ENCODE measurements around the gene WSCD1.

The WSCD1 gene

DNA sequence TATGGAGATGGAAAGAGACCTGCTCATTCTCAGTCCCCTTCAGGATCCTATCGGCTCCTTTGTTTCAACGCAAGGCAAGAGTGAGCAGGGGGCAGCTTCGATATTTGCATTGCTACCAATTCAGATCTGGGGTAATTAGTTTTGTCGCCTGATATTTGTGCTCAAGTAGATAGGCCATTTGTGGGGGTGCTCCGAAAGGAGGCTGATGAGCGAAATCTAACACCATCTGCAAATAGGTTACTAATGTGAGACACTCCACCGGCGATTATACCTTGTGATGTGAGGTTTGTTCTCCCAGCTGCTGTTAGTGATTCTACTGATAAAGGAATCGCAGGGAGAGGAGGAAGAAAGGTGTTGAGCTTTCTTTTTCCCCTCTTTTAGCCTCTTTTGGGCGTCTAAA is 31.5 kb downstream of the WSCD1 start:
- no peak overlapping the region for H3K27ac ChIP-seq (ENCODE audit: extremely low read depth, low read depth, low read length)
- H3K36me3 ChIP-seq (ENCODE audit: control insufficient read depth in 2 of 2, insufficient read depth in 1 of 2, low read length in 2 of 2) = peaks cover 0 to 3% of the 10 kb centered on the region in 2 experiments; a peak in 1 of 3 replicates
- ChIA-PET CTCF (interaction anchor here (0.6 kb wide), 1 partner anchor 32 kb away, joined by 3 read pairs; no protein-coding TSS in a partner anchor), POLR2A (no interaction called here)
- no peak overlapping the region for H3K4me3 ChIP-seq (ENCODE audit: low read depth, low read length)
- no peaks in the 10 kb centered on the region for H3K9me3 ChIP-seq (ENCODE audit: control insufficient read depth, insufficient read depth, low read depth, low read length)
- no peaks in the 10 kb centered on the region for H3K4me1 ChIP-seq (ENCODE audit: control insufficient read depth, insufficient read depth, low read length)
- TF ChIP-seq ZNF530 (tag by site-specific recombination; IDR thresholded peaks at IDR 0.05; ENCODE audit: low read depth) = no peak
- no peak for TF ChIP-seq ZBTB11 (tag by site-specific recombination; conservative IDR thresholded peaks at IDR 0.05; ENCODE audit: low read depth)
- TF ChIP-seq ZNF704 (tag by site-specific recombination; IDR thresholded peaks at IDR 0.05) = no peak
- no peak for TF ChIP-seq PATZ1 (tag by site-specific recombination; IDR thresholded peaks at IDR 0.05)
- TF ChIP-seq SP3 (tag by site-specific recombination; IDR thresholded peaks at IDR 0.05) = no peak
- no peak for TF ChIP-seq HOXD13 (CRISPR knock-in tag; IDR thresholded peaks at IDR 0.05; ENCODE audit: borderline replicate concordance)
- no peak for TF ChIP-seq ZNF549 (tag by site-specific recombination; IDR thresholded peaks at IDR 0.05)
- no peak for TF ChIP-seq RBAK (tag by site-specific recombination; IDR thresholded peaks at IDR 0.05)
- TF ChIP-seq, protein P1, sequence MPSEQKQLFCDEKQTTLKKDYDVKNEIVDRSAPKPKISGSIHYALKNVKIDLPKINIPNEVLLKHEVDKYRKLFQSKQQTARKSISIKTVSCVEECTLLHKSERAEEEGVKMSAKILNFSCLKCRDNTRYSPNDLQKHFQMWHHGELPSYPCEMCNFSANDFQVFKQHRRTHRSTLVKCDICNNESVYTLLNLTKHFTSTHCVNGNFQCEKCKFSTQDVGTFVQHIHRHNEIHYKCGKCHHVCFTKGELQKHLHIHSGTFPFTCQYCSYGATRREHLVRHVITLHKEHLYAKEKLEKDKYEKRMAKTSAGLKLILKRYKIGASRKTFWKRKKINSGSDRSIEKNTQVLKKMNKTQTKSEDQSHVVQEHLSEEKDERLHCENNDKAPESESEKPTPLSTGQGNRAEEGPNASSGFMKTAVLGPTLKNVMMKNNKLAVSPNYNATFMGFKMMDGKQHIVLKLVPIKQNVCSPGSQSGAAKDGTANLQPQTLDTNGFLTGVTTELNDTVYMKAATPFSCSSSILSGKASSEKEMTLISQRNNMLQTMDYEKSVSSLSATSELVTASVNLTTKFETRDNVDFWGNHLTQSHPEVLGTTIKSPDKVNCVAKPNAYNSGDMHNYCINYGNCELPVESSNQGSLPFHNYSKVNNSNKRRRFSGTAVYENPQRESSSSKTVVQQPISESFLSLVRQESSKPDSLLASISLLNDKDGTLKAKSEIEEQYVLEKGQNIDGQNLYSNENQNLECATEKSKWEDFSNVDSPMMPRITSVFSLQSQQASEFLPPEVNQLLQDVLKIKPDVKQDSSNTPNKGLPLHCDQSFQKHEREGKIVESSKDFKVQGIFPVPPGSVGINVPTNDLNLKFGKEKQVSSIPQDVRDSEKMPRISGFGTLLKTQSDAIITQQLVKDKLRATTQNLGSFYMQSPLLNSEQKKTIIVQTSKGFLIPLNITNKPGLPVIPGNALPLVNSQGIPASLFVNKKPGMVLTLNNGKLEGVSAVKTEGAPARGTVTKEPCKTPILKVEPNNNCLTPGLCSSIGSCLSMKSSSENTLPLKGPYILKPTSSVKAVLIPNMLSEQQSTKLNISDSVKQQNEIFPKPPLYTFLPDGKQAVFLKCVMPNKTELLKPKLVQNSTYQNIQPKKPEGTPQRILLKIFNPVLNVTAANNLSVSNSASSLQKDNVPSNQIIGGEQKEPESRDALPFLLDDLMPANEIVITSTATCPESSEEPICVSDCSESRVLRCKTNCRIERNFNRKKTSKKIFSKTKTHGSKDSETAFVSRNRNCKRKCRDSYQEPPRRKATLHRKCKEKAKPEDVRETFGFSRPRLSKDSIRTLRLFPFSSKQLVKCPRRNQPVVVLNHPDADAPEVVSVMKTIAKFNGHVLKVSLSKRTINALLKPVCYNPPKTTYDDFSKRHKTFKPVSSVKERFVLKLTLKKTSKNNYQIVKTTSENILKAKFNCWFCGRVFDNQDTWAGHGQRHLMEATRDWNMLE (tag by site-specific recombination; conservative IDR thresholded peaks at IDR 0.05; ENCODE audit: low read depth) = no peak
- TF ChIP-seq, protein P2, sequence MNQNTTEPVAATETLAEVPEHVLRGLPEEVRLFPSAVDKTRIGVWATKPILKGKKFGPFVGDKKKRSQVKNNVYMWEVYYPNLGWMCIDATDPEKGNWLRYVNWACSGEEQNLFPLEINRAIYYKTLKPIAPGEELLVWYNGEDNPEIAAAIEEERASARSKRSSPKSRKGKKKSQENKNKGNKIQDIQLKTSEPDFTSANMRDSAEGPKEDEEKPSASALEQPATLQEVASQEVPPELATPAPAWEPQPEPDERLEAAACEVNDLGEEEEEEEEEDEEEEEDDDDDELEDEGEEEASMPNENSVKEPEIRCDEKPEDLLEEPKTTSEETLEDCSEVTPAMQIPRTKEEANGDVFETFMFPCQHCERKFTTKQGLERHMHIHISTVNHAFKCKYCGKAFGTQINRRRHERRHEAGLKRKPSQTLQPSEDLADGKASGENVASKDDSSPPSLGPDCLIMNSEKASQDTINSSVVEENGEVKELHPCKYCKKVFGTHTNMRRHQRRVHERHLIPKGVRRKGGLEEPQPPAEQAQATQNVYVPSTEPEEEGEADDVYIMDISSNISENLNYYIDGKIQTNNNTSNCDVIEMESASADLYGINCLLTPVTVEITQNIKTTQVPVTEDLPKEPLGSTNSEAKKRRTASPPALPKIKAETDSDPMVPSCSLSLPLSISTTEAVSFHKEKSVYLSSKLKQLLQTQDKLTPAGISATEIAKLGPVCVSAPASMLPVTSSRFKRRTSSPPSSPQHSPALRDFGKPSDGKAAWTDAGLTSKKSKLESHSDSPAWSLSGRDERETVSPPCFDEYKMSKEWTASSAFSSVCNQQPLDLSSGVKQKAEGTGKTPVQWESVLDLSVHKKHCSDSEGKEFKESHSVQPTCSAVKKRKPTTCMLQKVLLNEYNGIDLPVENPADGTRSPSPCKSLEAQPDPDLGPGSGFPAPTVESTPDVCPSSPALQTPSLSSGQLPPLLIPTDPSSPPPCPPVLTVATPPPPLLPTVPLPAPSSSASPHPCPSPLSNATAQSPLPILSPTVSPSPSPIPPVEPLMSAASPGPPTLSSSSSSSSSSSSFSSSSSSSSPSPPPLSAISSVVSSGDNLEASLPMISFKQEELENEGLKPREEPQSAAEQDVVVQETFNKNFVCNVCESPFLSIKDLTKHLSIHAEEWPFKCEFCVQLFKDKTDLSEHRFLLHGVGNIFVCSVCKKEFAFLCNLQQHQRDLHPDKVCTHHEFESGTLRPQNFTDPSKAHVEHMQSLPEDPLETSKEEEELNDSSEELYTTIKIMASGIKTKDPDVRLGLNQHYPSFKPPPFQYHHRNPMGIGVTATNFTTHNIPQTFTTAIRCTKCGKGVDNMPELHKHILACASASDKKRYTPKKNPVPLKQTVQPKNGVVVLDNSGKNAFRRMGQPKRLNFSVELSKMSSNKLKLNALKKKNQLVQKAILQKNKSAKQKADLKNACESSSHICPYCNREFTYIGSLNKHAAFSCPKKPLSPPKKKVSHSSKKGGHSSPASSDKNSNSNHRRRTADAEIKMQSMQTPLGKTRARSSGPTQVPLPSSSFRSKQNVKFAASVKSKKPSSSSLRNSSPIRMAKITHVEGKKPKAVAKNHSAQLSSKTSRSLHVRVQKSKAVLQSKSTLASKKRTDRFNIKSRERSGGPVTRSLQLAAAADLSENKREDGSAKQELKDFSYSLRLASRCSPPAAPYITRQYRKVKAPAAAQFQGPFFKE (tag by site-specific recombination; IDR thresholded peaks at IDR 0.05; ENCODE audit: borderline replicate concordance) = no peak
- no peak for TF ChIP-seq ZNF214 (tag by site-specific recombination; IDR thresholded peaks at IDR 0.05; ENCODE audit: borderline replicate concordance)
- no peak for TF ChIP-seq KLF16 (tag by site-specific recombination; IDR thresholded peaks at IDR 0.05)
- no peak for TF ChIP-seq PBX3 (CRISPR knock-in tag; IDR thresholded peaks at IDR 0.05)
- no peak for TF ChIP-seq KLF1 (tag by site-specific recombination; IDR thresholded peaks at IDR 0.05)
- no peak for TF ChIP-seq KLF7 (tag by site-specific recombination; IDR thresholded peaks at IDR 0.05; ENCODE audit: borderline replicate concordance)
- TF ChIP-seq SCRT1 (tag by site-specific recombination; IDR thresholded peaks at IDR 0.05; ENCODE audit: borderline replicate concordance) = no peak
- no peak for TF ChIP-seq ZNF157 (tag by site-specific recombination; IDR thresholded peaks at IDR 0.05)
- TF ChIP-seq ZNF629 (tag by site-specific recombination; IDR thresholded peaks at IDR 0.05) = no peak
- TF ChIP-seq ZNF600 (tag by site-specific recombination; IDR thresholded peaks at IDR 0.05) = no peak

Measured in HEK293 (cell line).